ENCODE data around the gene ARAP3.
A peak's percentile ranks its signal among the peaks of the same experiment; 100 is the strongest.

Gene ARAP3

DNA sequence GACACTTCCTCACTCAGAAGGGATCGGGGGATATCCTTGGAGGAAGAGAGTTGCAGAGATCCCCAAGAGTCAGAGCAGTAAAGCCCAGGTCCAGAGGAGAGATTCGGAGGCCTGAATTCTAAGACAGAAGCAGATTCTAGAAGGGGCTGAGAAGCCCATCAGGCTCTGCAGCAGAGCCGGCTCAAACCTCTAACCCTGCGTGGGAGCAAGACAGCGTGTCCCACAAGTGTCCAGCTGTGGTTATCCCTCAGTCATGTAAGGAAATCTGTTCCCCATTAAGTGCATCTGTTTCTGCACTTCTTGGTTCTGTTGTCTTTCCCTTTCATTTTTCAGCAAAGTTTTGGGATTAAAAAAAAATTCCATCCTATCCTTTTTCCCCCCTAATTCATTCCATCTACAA, 58.4 kb downstream of the ARAP3 start:
- H3K4me1 ChIP-seq (ENCODE audit: control extremely low read depth in 1 of 4, control insufficient read depth in 4 of 4, insufficient read depth in 4 of 4, low read length in 3 of 4), result peaks cover 4 to 15% (median 6%) of the 10 kb centered on the region in 4 experiments
- peaks cover 16 to 65% (median 47%) of the 10 kb centered on the region in 4 experiments for H3K36me3 ChIP-seq (ENCODE audit: control insufficient read depth in 4 of 4, insufficient read depth in 4 of 4, low read length in 3 of 4)
- H3K27ac ChIP-seq (ENCODE audit: insufficient read depth in 1 of 2, low read depth in 1 of 2, low read length in 2 of 2, poor library complexity in 1 of 2, severe bottlenecking in 2 of 2), result no peak overlapping the region
- H3K4me3 ChIP-seq (ENCODE audit: control insufficient read depth in 1 of 7, extremely low read depth in 1 of 7, insufficient read depth in 4 of 7, low read depth in 2 of 7, low read length in 6 of 7), result no peak overlapping the region
- 95% methylated on average over 5 of the region's 5 CpGs for WGBS (ENCODE audit: insufficient coverage)
- POLR2A ChIA-PET, result no interaction called here
- no peak for DNase-seq
- H3K9me3 ChIP-seq (ENCODE audit: control extremely low read depth in 1 of 5, control insufficient read depth in 4 of 5, insufficient read depth in 2 of 5, low read depth in 1 of 5, low read length in 4 of 5), result no peaks in the 10 kb centered on the region
- CTCF ChIA-PET, result interaction anchor here (1.0 to 7.1 kb wide), 6 partner anchors 10 to 36 kb away, joined by 3 to 64 read pairs (median 4); no protein-coding TSS in a partner anchor
- H3K27me3 ChIP-seq (replicated peaks in 2 of 5; ENCODE audit: control insufficient read depth in 4 of 5, insufficient read depth in 5 of 5, low read length in 4 of 5), result no peaks in the 10 kb centered on the region

DNA sequence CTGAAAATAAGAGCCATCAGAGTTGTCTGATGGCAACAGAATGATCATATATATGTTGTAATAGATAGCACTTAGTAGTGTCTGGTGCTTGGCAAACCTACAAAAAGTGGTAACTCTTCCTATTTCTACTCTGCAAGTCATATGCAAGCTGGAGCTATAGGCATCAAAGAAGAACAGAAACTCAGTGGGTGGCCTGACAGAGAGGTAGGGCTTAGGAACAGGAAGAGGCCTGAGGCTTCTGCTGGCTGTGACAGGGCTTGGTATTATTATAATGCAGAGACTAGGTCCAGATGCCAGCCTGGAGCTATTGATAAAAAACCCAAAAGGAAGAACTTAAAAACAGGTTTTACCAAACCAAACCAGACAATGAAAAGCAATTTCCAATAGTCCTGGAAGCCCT, 58.8 kb downstream of the ARAP3 start:
- DNase-seq, result no peak
- Histone ChIP-seq H3K27ac (ENCODE audit: insufficient read depth in 1 of 2, low read depth in 1 of 2, low read length in 2 of 2, poor library complexity in 1 of 2, severe bottlenecking in 2 of 2) (no peak overlapping the region), H3K4me3 (ENCODE audit: control insufficient read depth in 1 of 7, extremely low read depth in 1 of 7, insufficient read depth in 4 of 7, low read depth in 2 of 7, low read length in 6 of 7) (no peak overlapping the region), H3K27me3 (replicated peaks in 2 of 5; ENCODE audit: control insufficient read depth in 4 of 5, insufficient read depth in 5 of 5, low read length in 4 of 5) (no peaks in the 10 kb centered on the region), H3K4me1 (ENCODE audit: control extremely low read depth in 1 of 4, control insufficient read depth in 4 of 4, insufficient read depth in 4 of 4, low read length in 3 of 4) (peaks cover 4 to 15% (median 6%) of the 10 kb centered on the region in 4 experiments), H3K9me3 (ENCODE audit: control extremely low read depth in 1 of 5, control insufficient read depth in 4 of 5, insufficient read depth in 2 of 5, low read depth in 1 of 5, low read length in 4 of 5) (no peaks in the 10 kb centered on the region), H3K36me3 (ENCODE audit: control insufficient read depth in 4 of 4, insufficient read depth in 4 of 4, low read length in 3 of 4) (peaks cover 13 to 61% (median 43%) of the 10 kb centered on the region in 4 experiments)
- ChIA-PET POLR2A (no interaction called here), CTCF (interaction anchor here (1.0 to 7.1 kb wide), 6 partner anchors 10 to 35 kb away, joined by 3 to 64 read pairs (median 4); partner anchors contain the start of gene FCHSD1)

DNA sequence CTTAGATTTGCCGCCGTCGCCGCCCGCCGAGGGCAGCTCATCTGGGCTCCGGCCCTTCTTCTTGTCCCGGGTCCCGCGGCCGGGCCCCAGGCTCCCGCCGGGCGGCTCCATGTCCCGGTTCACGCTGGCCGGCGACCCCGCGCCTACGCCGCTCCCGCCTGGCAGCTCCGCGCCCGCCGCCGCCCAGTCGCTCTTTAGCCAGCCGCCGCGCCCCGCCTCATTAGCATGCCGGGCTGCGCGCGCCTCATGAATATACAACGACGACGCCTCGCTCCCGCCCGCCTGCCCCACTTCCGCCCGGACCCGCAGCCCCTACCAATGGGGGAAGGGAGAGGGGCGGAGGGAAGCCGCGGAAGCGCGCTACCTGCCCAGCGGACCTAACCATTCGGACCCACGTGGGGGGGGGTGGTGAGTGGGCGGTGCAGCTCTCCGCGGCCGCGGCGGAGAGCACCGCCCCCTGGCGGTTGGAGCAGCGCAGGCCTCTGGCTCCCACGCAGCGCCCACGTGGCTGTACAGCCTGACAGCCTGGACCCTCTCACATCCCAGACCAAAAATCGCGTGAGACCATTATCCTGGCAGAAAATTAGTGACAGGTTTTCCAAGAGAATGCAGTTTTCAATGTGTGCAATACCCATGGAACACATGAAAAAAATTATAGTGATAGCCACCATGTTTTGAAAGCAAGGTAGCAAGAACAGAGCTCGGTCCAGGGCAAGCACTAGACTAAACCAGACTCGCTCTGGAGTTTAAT, 63.1 kb downstream of the ARAP3 start, which contains the start of gene DIAPH1:
Gene DIAPH1 (minus strand): TSS at position 197 of the 751 bp plus-strand sequence. CDS start 86 bp downstream, at position 111.
- ChIA-PET CTCF (interaction anchor here (0.6 to 8.7 kb wide), 13 partner anchors 12 to 283 kb away, joined by 3 to 281 read pairs (median 8); partner anchors contain the start of genes HDAC3 and RELL2), POLR2A (interaction anchor here (0.6 to 1.7 kb wide), 7 partner anchors 10 to 299 kb away, joined by 3 to 11 read pairs (median 3); partner anchors contain the start of genes HDAC3, RELL2 and TAF7)
- peaks cover 6 to 49% (median 24%) of the 10 kb centered on the region in 4 experiments for H3K36me3 ChIP-seq (ENCODE audit: control insufficient read depth in 4 of 4, insufficient read depth in 4 of 4, low read length in 3 of 4)
- peak; percentile 97 to 99 (median 99) for DNase-seq
- H3K4me1 ChIP-seq (ENCODE audit: control extremely low read depth in 1 of 4, control insufficient read depth in 4 of 4, insufficient read depth in 4 of 4, low read length in 3 of 4), result peaks cover 22 to 44% (median 28%) of the 10 kb centered on the region in 4 experiments
- no peaks in the 10 kb centered on the region for H3K9me3 ChIP-seq (ENCODE audit: control extremely low read depth in 1 of 5, control insufficient read depth in 4 of 5, insufficient read depth in 2 of 5, low read depth in 1 of 5, low read length in 4 of 5)
- 3% methylated on average over 44 of the region's 70 CpGs for WGBS (ENCODE audit: insufficient coverage)
- H3K27ac ChIP-seq (ENCODE audit: insufficient read depth in 1 of 2, low read depth in 1 of 2, low read length in 2 of 2, poor library complexity in 1 of 2, severe bottlenecking in 2 of 2), result peak within 1 kb of the TSS; percentile 69 to 90
- H3K27me3 ChIP-seq (replicated peaks in 2 of 5; ENCODE audit: control insufficient read depth in 4 of 5, insufficient read depth in 5 of 5, low read length in 4 of 5), result no peaks in the 10 kb centered on the region
- H3K4me3 ChIP-seq (ENCODE audit: control insufficient read depth in 1 of 7, extremely low read depth in 1 of 7, insufficient read depth in 4 of 7, low read depth in 2 of 7, low read length in 6 of 7), result peak within 1 kb of the TSS; percentile 72 to 95 (median 86)

DNA sequence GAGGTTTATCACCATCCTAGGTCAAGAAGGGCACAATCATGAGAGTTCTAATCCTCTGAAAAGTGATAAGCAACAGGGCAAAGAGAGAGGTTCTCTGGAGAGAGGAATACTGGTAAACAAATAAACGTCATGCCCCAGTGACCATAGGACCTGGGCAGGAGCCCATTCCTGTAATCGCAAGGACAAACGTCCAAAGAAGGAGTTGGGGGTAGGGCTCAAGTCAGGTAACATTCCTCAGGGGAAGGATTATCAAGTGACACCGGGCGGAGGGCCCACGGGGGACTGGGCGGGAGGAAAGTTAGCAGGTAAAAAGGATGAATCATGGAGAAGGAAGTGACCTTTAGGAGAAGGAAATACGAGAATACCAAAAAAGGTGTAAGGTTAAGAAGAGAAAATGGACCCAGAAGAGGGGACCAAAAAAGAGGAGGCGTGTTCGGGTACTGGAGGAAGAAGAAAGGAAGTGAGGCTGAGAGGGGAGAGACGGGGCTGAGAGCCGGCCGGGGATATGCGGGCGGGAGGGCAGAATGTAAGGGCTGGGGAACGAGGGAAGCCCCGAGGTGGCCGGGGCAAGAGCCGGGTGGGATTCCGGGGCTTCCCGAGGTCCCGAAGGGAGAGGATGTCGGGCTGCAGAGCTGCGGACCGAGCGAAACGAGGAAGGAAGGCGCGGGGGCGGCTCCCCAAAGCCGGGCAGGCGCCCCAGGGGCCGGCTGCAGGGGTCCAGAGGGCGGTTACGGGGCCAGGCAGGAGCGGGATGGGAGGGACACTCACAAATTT, 63.8 kb downstream of the ARAP3 start:
- peaks cover 6 to 41% (median 18%) of the 10 kb centered on the region in 4 experiments for H3K36me3 ChIP-seq (ENCODE audit: control insufficient read depth in 4 of 4, insufficient read depth in 4 of 4, low read length in 3 of 4)
- H3K4me3 ChIP-seq (ENCODE audit: control insufficient read depth in 1 of 7, extremely low read depth in 1 of 7, insufficient read depth in 4 of 7, low read depth in 2 of 7, low read length in 6 of 7), result peak overlapping the region; percentile 72 to 95 (median 86)
- no peaks in the 10 kb centered on the region for H3K9me3 ChIP-seq (ENCODE audit: control extremely low read depth in 1 of 5, control insufficient read depth in 4 of 5, insufficient read depth in 2 of 5, low read depth in 1 of 5, low read length in 4 of 5)
- no peaks in the 10 kb centered on the region for H3K27me3 ChIP-seq (replicated peaks in 2 of 5; ENCODE audit: control insufficient read depth in 4 of 5, insufficient read depth in 5 of 5, low read length in 4 of 5)
- ChIA-PET CTCF (interaction anchor here (1.5 to 8.7 kb wide), 10 partner anchors 11 to 50 kb away, joined by 3 to 281 read pairs (median 12); partner anchors contain the start of genes HDAC3 and RELL2), POLR2A (interaction anchor here (0.6 to 1.5 kb wide), 7 partner anchors 9 to 298 kb away, joined by 3 to 5 read pairs (median 3); partner anchors contain the start of genes HDAC3, RELL2 and TAF7)
- peaks cover 24 to 42% (median 33%) of the 10 kb centered on the region in 4 experiments for H3K4me1 ChIP-seq (ENCODE audit: control extremely low read depth in 1 of 4, control insufficient read depth in 4 of 4, insufficient read depth in 4 of 4, low read length in 3 of 4)
- H3K27ac ChIP-seq (ENCODE audit: insufficient read depth in 1 of 2, low read depth in 1 of 2, low read length in 2 of 2, poor library complexity in 1 of 2, severe bottlenecking in 2 of 2), result peak overlapping the region; percentile 69 to 90
- WGBS (ENCODE audit: insufficient coverage), result under 1% methylated on average over 36 of the region's 36 CpGs
- DNase-seq, result peak; percentile 50 to 81 (median 75)

DNA sequence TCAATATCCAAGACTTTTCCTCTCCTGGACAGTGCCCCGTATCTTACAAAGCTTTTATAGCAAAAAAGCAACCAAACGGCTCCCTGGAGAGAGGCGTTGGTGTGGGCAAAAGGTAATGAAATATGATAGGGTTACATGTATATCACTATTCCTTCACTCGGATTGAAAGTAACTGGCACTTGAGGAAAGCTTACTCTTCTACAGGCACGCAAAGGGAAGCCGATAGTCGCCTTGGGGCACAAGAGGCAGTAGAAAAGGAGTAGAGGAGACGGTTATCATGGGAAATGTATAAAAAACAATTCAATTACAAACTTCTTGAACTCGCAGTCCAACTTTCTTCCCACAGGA, 64.4 kb downstream of the ARAP3 start:
- H3K9me3 ChIP-seq (ENCODE audit: control extremely low read depth in 1 of 5, control insufficient read depth in 4 of 5, insufficient read depth in 2 of 5, low read depth in 1 of 5, low read length in 4 of 5), result no peaks in the 10 kb centered on the region
- CTCF ChIA-PET, result interaction anchor here (1.4 to 8.7 kb wide), 7 partner anchors 10 to 32 kb away, joined by 3 to 281 read pairs (median 7); partner anchors contain the start of genes HDAC3 and RELL2
- no peak for DNase-seq
- peak overlapping the region; percentile 69 to 90 for H3K27ac ChIP-seq (ENCODE audit: insufficient read depth in 1 of 2, low read depth in 1 of 2, low read length in 2 of 2, poor library complexity in 1 of 2, severe bottlenecking in 2 of 2)
- H3K27me3 ChIP-seq (replicated peaks in 2 of 5; ENCODE audit: control insufficient read depth in 4 of 5, insufficient read depth in 5 of 5, low read length in 4 of 5), result no peaks in the 10 kb centered on the region
- no CpG with 5 or more reads among the region's 9 CpGs for WGBS (ENCODE audit: insufficient coverage)
- H3K4me1 ChIP-seq (ENCODE audit: control extremely low read depth in 1 of 4, control insufficient read depth in 4 of 4, insufficient read depth in 4 of 4, low read length in 3 of 4), result peaks cover 26 to 44% (median 35%) of the 10 kb centered on the region in 4 experiments
- POLR2A ChIA-PET, result interaction anchor here (0.7 to 0.9 kb wide), 2 partner anchors 10 to 12 kb away, joined by 4 to 5 read pairs; no protein-coding TSS in a partner anchor
- peaks cover 6 to 38% (median 16%) of the 10 kb centered on the region in 4 experiments for H3K36me3 ChIP-seq (ENCODE audit: control insufficient read depth in 4 of 4, insufficient read depth in 4 of 4, low read length in 3 of 4)
- peak overlapping the region in 6 of 7 experiments; percentile 72 to 95 (median 86) for H3K4me3 ChIP-seq (ENCODE audit: control insufficient read depth in 1 of 7, extremely low read depth in 1 of 7, insufficient read depth in 4 of 7, low read depth in 2 of 7, low read length in 6 of 7)

DNA sequence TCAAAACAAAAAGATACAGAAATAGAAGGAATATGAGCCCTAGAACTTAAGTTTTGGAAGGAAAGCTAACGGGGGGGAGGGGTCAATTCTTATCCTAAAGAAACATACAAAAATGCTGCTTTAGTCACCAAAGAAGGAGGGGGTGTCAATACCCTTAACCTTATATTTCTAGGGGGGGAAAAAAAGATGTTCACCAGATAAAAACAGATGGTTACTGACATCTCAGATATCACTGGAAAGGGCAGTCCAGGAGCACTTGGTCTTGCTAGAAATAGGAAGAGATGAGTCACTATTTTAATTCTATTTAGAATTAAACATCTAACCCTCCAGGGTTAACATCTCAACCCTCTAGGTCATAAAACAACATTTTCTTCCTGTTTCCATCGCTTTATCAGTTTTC, 64.9 kb downstream of the ARAP3 start:
- POLR2A ChIA-PET, result interaction anchor here (0.9 kb wide), 1 partner anchor 11 kb away, joined by 5 read pairs; no protein-coding TSS in a partner anchor
- Histone ChIP-seq H3K27ac (ENCODE audit: insufficient read depth in 1 of 2, low read depth in 1 of 2, low read length in 2 of 2, poor library complexity in 1 of 2, severe bottlenecking in 2 of 2) (peak overlapping the region in 1 of 2 experiments; percentile 90), H3K9me3 (ENCODE audit: control extremely low read depth in 1 of 5, control insufficient read depth in 4 of 5, insufficient read depth in 2 of 5, low read depth in 1 of 5, low read length in 4 of 5) (no peaks in the 10 kb centered on the region), H3K4me1 (ENCODE audit: control extremely low read depth in 1 of 4, control insufficient read depth in 4 of 4, insufficient read depth in 4 of 4, low read length in 3 of 4) (peaks cover 26 to 44% (median 35%) of the 10 kb centered on the region in 4 experiments), H3K4me3 (ENCODE audit: control insufficient read depth in 1 of 7, extremely low read depth in 1 of 7, insufficient read depth in 4 of 7, low read depth in 2 of 7, low read length in 6 of 7) (peak overlapping the region in 6 of 7 experiments; percentile 72 to 95 (median 86)), H3K36me3 (ENCODE audit: control insufficient read depth in 4 of 4, insufficient read depth in 4 of 4, low read length in 3 of 4) (peaks cover 6 to 37% (median 13%) of the 10 kb centered on the region in 4 experiments), H3K27me3 (replicated peaks in 2 of 5; ENCODE audit: control insufficient read depth in 4 of 5, insufficient read depth in 5 of 5, low read length in 4 of 5) (no peaks in the 10 kb centered on the region)
- no CpG with 5 or more reads among the region's 2 CpGs for WGBS (ENCODE audit: insufficient coverage)
- DNase-seq, result peak in 2 of 3 donors; percentile 41 to 59
- CTCF ChIA-PET, result interaction anchor here (0.6 to 8.7 kb wide), 10 partner anchors 10 to 811 kb away, joined by 3 to 281 read pairs (median 5); partner anchors contain the start of genes HDAC3 and RELL2
